CD4-positive, alpha-beta memory T cell (primary cell): ENCODE results near the gene TRAPPC3L. TPM values are rescaled to one million over a fixed set of nuclear protein-coding genes. Genes with fewer than 3 reads are reported as not detected.

ENCODE experiments used
- CTCF ChIA-PET: fragments of 350-600 bp; sonication (Branson Sonifier 250); formaldehyde crosslinking; loops from one replicate; lab custom pipeline; 2021; ENCODE audit warnings: inconsistent platforms; ENCODE audit not compliant: partially characterized antibody; lab: Charles Lee
- POLR2A ChIA-PET: fragments of 350-600 bp; sonication (Branson Sonifier 250); formaldehyde crosslinking; loops from one replicate; lab custom pipeline; 2021; ENCODE audit not compliant: partially characterized antibody; lab: Charles Lee
- DNase-seq, 5 donors: peaks; one replicate each; pipeline versions ENCODE4 v3.0.0 to v3.0.0-alpha.2; 2020 to 2022; ENCODE audit warnings: mixed read lengths in 1 of 5
- H3K27ac ChIP-seq: one replicate; pipeline ENCODE4 v1.7.0; 2013; ENCODE audit warnings: low read depth, low read length
- H3K27me3 ChIP-seq: 2 replicates; pipeline ENCODE4 v1.7.0; 2013; ENCODE audit warnings: mild to moderate bottlenecking, low read length, moderate library complexity; ENCODE audit not compliant: insufficient read depth
- H3K36me3 ChIP-seq: 2 replicates; pipeline ENCODE4 v1.7.0; 2013; ENCODE audit warnings: mild to moderate bottlenecking, low read length, moderate library complexity; ENCODE audit not compliant: insufficient read depth
- H3K4me1 ChIP-seq: 2 replicates; pipeline ENCODE4 v1.7.0; 2013; ENCODE audit warnings: mild to moderate bottlenecking, low read length, moderate library complexity; ENCODE audit not compliant: insufficient read depth
- H3K4me3 ChIP-seq, 2 donors: one replicate each; pipeline ENCODE4 v1.7.0; 2013; ENCODE audit warnings: low read length in 2 of 2, mild to moderate bottlenecking in 1 of 2
- H3K9me3 ChIP-seq, 2 donors: one replicate each; pipeline ENCODE4 v1.7.0; 2013; ENCODE audit warnings: low read length in 2 of 2, control low read depth in 1 of 2; ENCODE audit not compliant: control insufficient read depth in 1 of 2
- H3K27ac Mint-ChIP-seq, 7 donors: one replicate each; pipeline ENCODE4 v1.8.0; 2020 to 2021; ENCODE audit warnings: mixed read lengths in 7 of 7, mild to moderate bottlenecking in 6 of 7, inconsistent platforms in 3 of 7, moderate library complexity in 3 of 7
- H3K27me3 Mint-ChIP-seq, 2 donors: one replicate each; pipeline ENCODE4 v1.8.0; 2020 to 2021; ENCODE audit warnings: mixed read lengths in 2 of 2
- H3K36me3 Mint-ChIP-seq, 2 donors: one replicate each; pipeline ENCODE4 v1.8.0; 2020 to 2021; ENCODE audit warnings: mixed read lengths in 2 of 2, inconsistent platforms in 1 of 2, mild to moderate bottlenecking in 1 of 2
- H3K4me1 Mint-ChIP-seq, 4 donors: one replicate each; pipeline ENCODE4 v1.8.0; 2020 to 2021; ENCODE audit warnings: mixed read lengths in 4 of 4, mild to moderate bottlenecking in 1 of 4
- H3K4me3 Mint-ChIP-seq, 8 donors: one replicate each; pipeline ENCODE4 v1.8.0; 2020 to 2021; ENCODE audit warnings: mixed read lengths in 8 of 8, mild to moderate bottlenecking in 7 of 8, moderate library complexity in 6 of 8, inconsistent platforms in 3 of 8
- H3K9me3 Mint-ChIP-seq, 8 donors: one replicate each; pipeline ENCODE4 v1.8.0; 2020 to 2021; ENCODE audit warnings: mixed read lengths in 8 of 8, mild to moderate bottlenecking in 5 of 8, inconsistent platforms in 3 of 8, moderate library complexity in 1 of 8
- intact Hi-C: fragments of 100-400 bp; cut with micrococcal nuclease; formaldehyde crosslinking; loops from one replicate; pipeline ENCODE4 v1.15.1; 2023
- polyA plus RNA-seq, 2 donors: library from polyadenylated mRNA; unstranded; fragments of 300-500 nt; fragmentation: Illumina TruSeq; gene quantifications; one replicate each; pipeline ENCODE4 v1.2.3, GENCODE V29; 2021
- total RNA-seq, 2 experiments: library from RNA; stranded (reverse); gene quantifications; one replicate each; pipeline ENCODE4 v1.2.3, GENCODE V29; 2021

The TRAPPC3L gene
- total and polyA plus RNA-seq, 4 experiments from 2014 or later, result not detected

DNA sequence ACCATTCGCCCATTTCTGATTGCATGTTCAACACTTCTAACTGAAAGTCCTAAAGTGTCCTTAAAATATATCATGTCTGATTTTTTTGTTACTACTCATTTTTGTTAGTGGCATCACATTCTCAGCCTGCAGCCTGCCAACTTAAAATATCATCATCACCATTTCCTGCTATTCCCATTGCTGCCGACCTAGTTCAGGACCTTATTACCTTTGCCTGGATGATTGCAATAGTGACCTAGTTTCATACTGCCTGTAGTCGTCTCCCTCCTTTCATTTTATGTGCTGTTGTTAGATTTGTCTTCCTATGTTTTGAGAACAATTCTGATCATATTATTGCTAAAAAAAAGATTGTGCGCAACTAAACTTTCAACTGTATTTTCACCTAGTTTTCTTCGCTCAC is 32.0 kb upstream of the TRAPPC3L start:
- POLR2A ChIA-PET, result no interaction called here
- Mint-ChIP-seq H3K9me3 (no peaks in the 10 kb centered on the region), H3K27ac (no peak overlapping the region), H3K4me3 (no peak overlapping the region), H3K4me1 (peaks cover 30 to 48% (median 39%) of the 10 kb centered on the region in 4 donors), H3K27me3 (no peaks in the 10 kb centered on the region), H3K36me3 (peaks cover 35 to 53% of the 10 kb centered on the region in 2 donors)
- Histone ChIP-seq H3K4me1 (peaks cover 36% of the 10 kb centered on the region), H3K36me3 (peaks cover 11% of the 10 kb centered on the region), H3K4me3 (no peak overlapping the region), H3K27me3 (no peaks in the 10 kb centered on the region), H3K27ac (no peak overlapping the region), H3K9me3 (no peaks in the 10 kb centered on the region)
- intact Hi-C loops, result no loop called here
- no peak for DNase-seq
- CTCF ChIA-PET, result no interaction called here

DNA sequence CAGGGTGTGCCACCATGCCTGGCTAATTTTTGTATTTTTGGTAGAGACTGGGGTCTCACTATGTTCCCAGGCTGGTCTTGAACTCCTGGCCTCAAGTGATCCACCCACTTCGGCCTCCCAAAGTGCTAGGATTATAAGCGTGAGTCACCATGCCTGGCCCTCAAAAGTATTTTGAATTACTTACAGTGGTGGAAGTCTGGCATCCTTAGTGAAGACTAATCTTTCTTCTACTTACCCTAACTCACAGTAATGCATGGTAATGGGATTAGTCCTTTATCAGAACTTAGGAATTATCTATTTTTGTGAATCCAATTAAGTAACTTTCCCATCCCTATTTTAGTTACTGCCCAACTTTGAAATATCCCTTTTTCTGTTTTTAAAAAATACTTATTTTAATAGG is 29.7 kb upstream of the TRAPPC3L start:
- Mint-ChIP-seq H3K27ac (no peak overlapping the region), H3K36me3 (peaks cover 33 to 60% of the 10 kb centered on the region in 2 donors)
- no peak overlapping the region for H3K27ac ChIP-seq

GRCh38 chr6:116572162-116572561 is 26.7 kb upstream of the TRAPPC3L start:
- intact Hi-C loops, result no loop called here
- H3K9me3 ChIP-seq, result no peaks in the 10 kb centered on the region
- peaks cover 29 to 66% (median 47%) of the 10 kb centered on the region in 4 donors for H3K4me1 Mint-ChIP-seq
- H3K4me1 ChIP-seq, result peaks cover 49% of the 10 kb centered on the region
- no peaks in the 10 kb centered on the region for H3K27me3 ChIP-seq
- H3K27ac Mint-ChIP-seq, result peak overlapping the region; percentile 98 to 100 (median 99)
- H3K36me3 Mint-ChIP-seq, result peaks cover 19 to 41% of the 10 kb centered on the region in 2 donors
- DNase-seq, result peak in 1 of 5 donors; percentile 6
- H3K9me3 Mint-ChIP-seq, result no peaks in the 10 kb centered on the region
- ChIA-PET CTCF (interaction anchor here (1.2 to 3.8 kb wide), 10 partner anchors 9 to 317 kb away, joined by 3 to 31 read pairs (median 5); partner anchors contain the start of gene ZUP1), POLR2A (interaction anchor here (0.7 to 5.6 kb wide), 13 partner anchors 10 to 471 kb away, joined by 3 to 114 read pairs (median 6); partner anchors contain the start of genes CALHM4, KPNA5, NT5DC1 and TSPYL1)
- H3K27me3 Mint-ChIP-seq, result no peaks in the 10 kb centered on the region
- peak overlapping the region; percentile 98 to 99 (median 99) for H3K4me3 Mint-ChIP-seq
- peak overlapping the region; percentile 96 for H3K27ac ChIP-seq
- H3K4me3 ChIP-seq, result peak overlapping the region; percentile 67 to 76
- peaks cover 4% of the 10 kb centered on the region for H3K36me3 ChIP-seq

More for the DNA sequence above, 29.7 kb upstream of the TRAPPC3L start:
- H3K27me3 Mint-ChIP-seq, result no peaks in the 10 kb centered on the region
- Histone ChIP-seq H3K27me3 (no peaks in the 10 kb centered on the region), H3K4me1 (peaks cover 47% of the 10 kb centered on the region), H3K4me3 (no peak overlapping the region), H3K36me3 (peaks cover 8% of the 10 kb centered on the region), H3K9me3 (no peaks in the 10 kb centered on the region)
- H3K4me3 Mint-ChIP-seq, result no peak overlapping the region
- intact Hi-C loops, result no loop called here
- POLR2A ChIA-PET, result no interaction called here
- peaks cover 36 to 67% (median 51%) of the 10 kb centered on the region in 4 donors for H3K4me1 Mint-ChIP-seq
- no peak for DNase-seq
- CTCF ChIA-PET, result interaction anchor here (0.6 to 1.2 kb wide), 2 partner anchors 90 to 288 kb away, joined by 3 to 4 read pairs; no protein-coding TSS in a partner anchor
- H3K9me3 Mint-ChIP-seq, result no peaks in the 10 kb centered on the region

- H3K27ac Mint-ChIP-seq, result peak overlapping the region; percentile 98 to 100 (median 99)
- Histone ChIP-seq H3K4me3 (peak overlapping the region; percentile 67 to 76), H3K27ac (peak overlapping the region; percentile 96), H3K9me3 (no peaks in the 10 kb centered on the region), H3K36me3 (peaks cover 4% of the 10 kb centered on the region), H3K27me3 (no peaks in the 10 kb centered on the region), H3K4me1 (peaks cover 44% of the 10 kb centered on the region)
- ChIA-PET POLR2A (interaction anchor here (0.7 to 5.6 kb wide), 24 partner anchors 9 to 1031 kb away, joined by 3 to 114 read pairs (median 5); partner anchors contain the start of genes CALHM4, GOPC, KPNA5 and NT5DC1), CTCF (interaction anchor here (0.9 to 3.8 kb wide), 12 partner anchors 9 to 475 kb away, joined by 3 to 31 read pairs (median 5); partner anchors contain the start of gene ZUP1)
- H3K27me3 Mint-ChIP-seq, result no peaks in the 10 kb centered on the region
- H3K36me3 Mint-ChIP-seq, result peaks cover 17 to 37% of the 10 kb centered on the region in 2 donors
- H3K4me3 Mint-ChIP-seq, result peak overlapping the region; percentile 98 to 99 (median 99)
- no peak for DNase-seq
- intact Hi-C loops, result loop anchor here (1.0 to 2.0 kb wide), 8 partner anchors 45 to 1031 kb away; partner anchors contain the start of genes DSE, GOPC, KPNA5 and RSPH4A
- no peaks in the 10 kb centered on the region for H3K9me3 Mint-ChIP-seq
- peaks cover 27 to 63% (median 43%) of the 10 kb centered on the region in 4 donors for H3K4me1 Mint-ChIP-seq
These were observed 26.2 kb upstream of the TRAPPC3L start for GRCh38 chr6:116571683-116572000.

GRCh38 chr6:116570856-116571682 is 25.6 kb upstream of the TRAPPC3L start, which contains the start of gene RWDD1:
TSS of gene RWDD1 (plus strand) at chr6:116571504. CDS start at chr6:116571583, 79 bp downstream.
- POLR2A ChIA-PET, result interaction anchor here (0.7 to 5.6 kb wide), 27 partner anchors 9 to 1032 kb away, joined by 3 to 114 read pairs (median 5); partner anchors contain the start of genes CALHM4, GOPC, KPNA5 and NT5DC1
- intact Hi-C loops, result loop anchor here (1.0 to 2.0 kb wide), 8 partner anchors 46 to 1032 kb away; partner anchors contain the start of genes DSE, GOPC, KPNA5 and RSPH4A
- peaks cover 22 to 57% (median 39%) of the 10 kb centered on the region in 4 donors for H3K4me1 Mint-ChIP-seq

GRCh38 chr6:116568821-116569755 is 23.6 kb upstream of the TRAPPC3L start:
- Histone ChIP-seq H3K4me1 (peaks cover 35% of the 10 kb centered on the region), H3K36me3 (no peaks in the 10 kb centered on the region), H3K9me3 (no peaks in the 10 kb centered on the region), H3K4me3 (no peak overlapping the region), H3K27ac (no peak overlapping the region), H3K27me3 (no peaks in the 10 kb centered on the region)
- peak overlapping the region in 2 of 8 donors; percentile 98 to 99 for H3K4me3 Mint-ChIP-seq
- POLR2A ChIA-PET, result interaction anchor here (5.6 kb wide), 1 partner anchor 290 kb away, joined by 114 read pairs; the partner anchor contains the start of gene TSPYL1
- peaks cover 0 to 2% of the 10 kb centered on the region in 2 donors for H3K27me3 Mint-ChIP-seq
- no peak for DNase-seq
- peaks cover 16 to 48% (median 36%) of the 10 kb centered on the region in 4 donors for H3K4me1 Mint-ChIP-seq
- intact Hi-C loops, result no loop called here
- H3K9me3 Mint-ChIP-seq, result no peaks in the 10 kb centered on the region
- CTCF ChIA-PET, result interaction anchor here (1.3 kb wide), 1 partner anchor 351 kb away, joined by 3 read pairs; no protein-coding TSS in a partner anchor
- H3K36me3 Mint-ChIP-seq, result peaks cover 2 to 21% of the 10 kb centered on the region in 2 donors
- H3K27ac Mint-ChIP-seq, result peak overlapping the region in 4 of 7 donors; percentile 6 to 98 (median 41)

More at GRCh38 chr6:116570856-116571682, 25.6 kb upstream of the TRAPPC3L start, which contains the start of gene RWDD1:
- no peaks in the 10 kb centered on the region for H3K36me3 ChIP-seq
- CTCF ChIA-PET, result interaction anchor here (0.9 to 3.8 kb wide), 15 partner anchors 9 to 474 kb away, joined by 3 to 31 read pairs (median 4); partner anchors contain the start of genes TSPYL1 and ZUP1
- H3K27me3 ChIP-seq, result no peaks in the 10 kb centered on the region
- Mint-ChIP-seq H3K27ac (peak within 1 kb of the TSS; percentile 98 to 100 (median 99)), H3K27me3 (no peaks in the 10 kb centered on the region), H3K9me3 (no peaks in the 10 kb centered on the region), H3K4me3 (peak within 1 kb of the TSS; percentile 98 to 99 (median 99)), H3K36me3 (peaks cover 12 to 32% of the 10 kb centered on the region in 2 donors)
- peak within 1 kb of the TSS; percentile 68 to 86 for H3K4me3 ChIP-seq
- no peaks in the 10 kb centered on the region for H3K9me3 ChIP-seq
- peak within 1 kb of the TSS; percentile 96 for H3K27ac ChIP-seq
- peak; percentile 98 to 99 (median 99) for DNase-seq
- peaks cover 44% of the 10 kb centered on the region for H3K4me1 ChIP-seq
